SHP77 (cell line): ENCODE measurements around the gene LRRC8D.

ENCODE experiments used
- DNase-seq, 2 experiments: peaks; one replicate each; lab custom pipeline; 2025; lab: John Stamatoyannopoulos, UW

LRRC8D gene

GRCh38 chr1:89896105-89896942 lies 75.5 kb downstream of the LRRC8D start:
- DNase-seq: no peak

GRCh38 chr1:89897347-89898133 lies 76.7 kb downstream of the LRRC8D start:
- DNase-seq: no peak

GRCh38 chr1:89898150-89898549 lies 77.3 kb downstream of the LRRC8D start:
- no peak for DNase-seq

- DNase-seq: no peak
Measured at GRCh38 chr1:89898695-89899470, 78.1 kb downstream of the LRRC8D start.

- DNase-seq: no peak
Measured at GRCh38 chr1:89900323-89900722, 79.5 kb downstream of the LRRC8D start.

GRCh38 chr1:89900791-89901708 lies 80.2 kb downstream of the LRRC8D start:
- no peak for DNase-seq

GRCh38 chr1:89901957-89902669 lies 81.3 kb downstream of the LRRC8D start:
- no peak for DNase-seq

- DNase-seq: no peak
Measured at GRCh38 chr1:89903550-89903949, 82.7 kb downstream of the LRRC8D start.

GRCh38 chr1:89904219-89904980 lies 83.6 kb downstream of the LRRC8D start:
- DNase-seq: no peak

- no peak for DNase-seq
Measured at GRCh38 chr1:89905395-89906058, 84.7 kb downstream of the LRRC8D start.

GRCh38 chr1:89906088-89906487 lies 85.3 kb downstream of the LRRC8D start:
- DNase-seq: peak in 1 of 2 experiments; percentile 23

GRCh38 chr1:89907727-89908212 lies 86.9 kb downstream of the LRRC8D start:
- no peak for DNase-seq

GRCh38 chr1:89908273-89908671 lies 87.4 kb downstream of the LRRC8D start:
- no peak for DNase-seq

GRCh38 chr1:89908672-89909436 lies 88.0 kb downstream of the LRRC8D start:
- no peak for DNase-seq

GRCh38 chr1:89910268-89910667 lies 89.4 kb downstream of the LRRC8D start:
- DNase-seq: no peak

GRCh38 chr1:89910780-89911179 lies 89.9 kb downstream of the LRRC8D start:
- DNase-seq: no peak

- no peak for DNase-seq
Measured at GRCh38 chr1:89911191-89911991, 90.6 kb downstream of the LRRC8D start.

- DNase-seq: no peak
Measured at GRCh38 chr1:89912073-89912472, 91.2 kb downstream of the LRRC8D start.
